Measurements from ENCODE around the gene PAXIP1.
"Not testable (repeated sequence)": the region's sequence is repeated elsewhere in the genome, so short reads cannot be mapped to it uniquely, and the experiment has no call there.

PAXIP1 gene

GRCh38 chr7:155003092-155003375 lies at the start of gene PAXIP1:
Gene PAXIP1, minus strand, starts transcription at chr7:155003124. Its CDS starts 195 bp downstream, at chr7:155002929.
- no peak for DNase-seq (ENCODE audit: low read depth)

GRCh38 chr7:155051355-155051754 lies 48.4 kb upstream of the PAXIP1 start:
- no peak for DNase-seq (ENCODE audit: low read depth)

- DNase-seq (ENCODE audit: low read depth), result no peak
Observed at GRCh38 chr7:155048006-155048405, 45.1 kb upstream of the PAXIP1 start.

- DNase-seq (ENCODE audit: low read depth), result no peak
Observed at GRCh38 chr7:155043756-155044155, 40.8 kb upstream of the PAXIP1 start.

- DNase-seq (ENCODE audit: low read depth), result no peak
Observed at GRCh38 chr7:155038335-155038734, 35.4 kb upstream of the PAXIP1 start.

- DNase-seq (ENCODE audit: low read depth), result not testable (repeated sequence)
Observed at GRCh38 chr7:155034495-155034894, 31.6 kb upstream of the PAXIP1 start.

- no peak for DNase-seq (ENCODE audit: low read depth)
Observed at GRCh38 chr7:155032978-155033377, 30.1 kb upstream of the PAXIP1 start.

- no peak for DNase-seq (ENCODE audit: low read depth)
Observed at GRCh38 chr7:155027879-155028278, 25.0 kb upstream of the PAXIP1 start.

- no peak for DNase-seq (ENCODE audit: low read depth)
Observed at GRCh38 chr7:155021699-155022145, 18.8 kb upstream of the PAXIP1 start.

GRCh38 chr7:155020996-155021395 lies 18.1 kb upstream of the PAXIP1 start:
- no peak for DNase-seq (ENCODE audit: low read depth)

GRCh38 chr7:155017834-155018233 lies 14.9 kb upstream of the PAXIP1 start:
- DNase-seq (ENCODE audit: low read depth), result no peak

GRCh38 chr7:155011086-155011485 lies 8.2 kb upstream of the PAXIP1 start:
- DNase-seq (ENCODE audit: low read depth), result no peak

- no peak for DNase-seq (ENCODE audit: low read depth)
Observed at GRCh38 chr7:155009570-155010157, 6.7 kb upstream of the PAXIP1 start.

- DNase-seq (ENCODE audit: low read depth), result no peak
Observed at GRCh38 chr7:155007947-155008346, 5.0 kb upstream of the PAXIP1 start.

GRCh38 chr7:155003376-155004214 lies 671 bp upstream of the PAXIP1 start:
- DNase-seq (ENCODE audit: low read depth), result peak; percentile 52

- peak; percentile 4 for DNase-seq (ENCODE audit: low read depth)
Observed at GRCh38 chr7:155002411-155003091, 373 bp downstream of the PAXIP1 start.

GRCh38 chr7:155001756-155002410 lies 1.0 kb downstream of the PAXIP1 start:
- DNase-seq (ENCODE audit: low read depth), result no peak

GRCh38 chr7:155000795-155001194 lies 2.1 kb downstream of the PAXIP1 start:
- no peak for DNase-seq (ENCODE audit: low read depth)

GRCh38 chr7:154998481-154998880 lies 4.4 kb downstream of the PAXIP1 start:
- no peak for DNase-seq (ENCODE audit: low read depth)

GRCh38 chr7:154997840-154998370 lies 5.0 kb downstream of the PAXIP1 start:
- DNase-seq (ENCODE audit: low read depth), result no peak

GRCh38 chr7:154996756-154997155 lies 6.2 kb downstream of the PAXIP1 start:
- DNase-seq (ENCODE audit: low read depth), result no peak

GRCh38 chr7:154996101-154996500 lies 6.8 kb downstream of the PAXIP1 start:
- no peak for DNase-seq (ENCODE audit: low read depth)

Data from GM04504 (cell line).